HUDEP-2 (cell line): ENCODE results near the gene DNM3.

Source experiments
- DNase-seq, 76 experiments: peaks; one replicate each; lab custom pipeline; 2025; ENCODE audit not compliant: unreplicated experiment in 76 of 76; lab: John Stamatoyannopoulos, UW

The DNM3 gene

DNA sequence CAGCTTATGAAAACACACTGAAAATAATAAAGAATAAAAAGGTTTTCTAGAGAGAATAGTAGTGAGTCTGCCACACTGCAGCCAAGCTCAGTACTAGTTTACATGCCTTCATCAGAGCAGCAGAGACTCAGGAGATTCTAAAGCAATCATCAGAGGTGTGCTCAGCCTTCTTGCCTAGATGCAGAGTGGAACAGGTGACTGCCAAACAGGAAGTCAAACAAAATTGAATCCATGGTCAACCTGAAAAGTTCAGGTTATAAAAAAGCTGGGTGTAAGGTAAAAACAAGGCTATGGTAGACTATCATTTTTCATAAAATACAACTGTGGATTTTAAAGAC lies 413.9 kb downstream of the DNM3 start:
- no peak for DNase-seq

DNA sequence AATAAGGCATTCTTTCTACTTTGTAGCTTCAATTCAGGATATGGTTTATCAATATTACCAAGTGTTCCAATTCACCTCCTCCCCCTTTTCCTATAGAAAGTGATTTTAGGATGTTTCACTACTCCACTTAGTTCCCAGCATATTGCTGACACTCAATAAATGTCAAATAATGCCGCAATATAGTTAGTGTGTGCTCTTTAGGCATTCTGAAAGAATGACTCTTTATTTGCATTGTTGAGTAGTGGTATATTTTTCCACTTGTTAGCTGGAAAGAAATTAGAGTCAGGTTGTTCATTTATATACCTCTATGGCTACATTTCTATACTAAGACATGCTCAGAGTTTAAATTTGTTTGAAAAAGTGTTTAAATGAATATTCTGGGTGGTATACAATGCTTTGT lies 424.6 kb downstream of the DNM3 start:
- DNase-seq = no peak

DNA sequence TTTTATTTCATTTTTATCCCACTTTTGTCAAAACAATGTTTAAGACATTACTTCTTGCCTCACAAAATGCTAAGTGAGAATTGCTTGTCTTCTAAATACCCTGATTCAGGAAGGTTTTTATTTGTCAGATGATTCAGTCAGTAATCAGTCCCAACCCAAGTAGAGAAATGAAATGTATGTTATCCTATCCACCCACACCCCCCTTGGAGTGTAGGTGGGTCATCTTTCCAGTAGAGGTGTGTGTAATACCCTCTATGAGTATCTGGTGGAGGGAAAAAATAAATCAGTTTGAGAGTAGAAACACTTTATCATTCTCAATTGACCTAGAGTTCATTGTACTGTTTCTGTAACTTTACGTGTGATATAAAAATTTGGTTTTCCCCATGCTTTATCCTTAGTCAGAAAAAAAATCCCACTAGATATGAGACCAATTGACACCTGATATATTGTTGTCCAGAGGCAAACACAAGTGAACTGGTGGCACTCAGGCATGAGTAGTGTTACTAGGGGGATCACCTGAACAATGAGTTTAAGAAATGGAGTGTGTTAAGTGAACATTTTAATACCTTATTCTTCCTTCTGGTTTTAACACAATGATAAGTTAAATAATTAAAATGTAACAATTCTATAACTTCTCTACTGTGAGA lies 425.4 kb downstream of the DNM3 start:
- DNase-seq = no peak

DNA sequence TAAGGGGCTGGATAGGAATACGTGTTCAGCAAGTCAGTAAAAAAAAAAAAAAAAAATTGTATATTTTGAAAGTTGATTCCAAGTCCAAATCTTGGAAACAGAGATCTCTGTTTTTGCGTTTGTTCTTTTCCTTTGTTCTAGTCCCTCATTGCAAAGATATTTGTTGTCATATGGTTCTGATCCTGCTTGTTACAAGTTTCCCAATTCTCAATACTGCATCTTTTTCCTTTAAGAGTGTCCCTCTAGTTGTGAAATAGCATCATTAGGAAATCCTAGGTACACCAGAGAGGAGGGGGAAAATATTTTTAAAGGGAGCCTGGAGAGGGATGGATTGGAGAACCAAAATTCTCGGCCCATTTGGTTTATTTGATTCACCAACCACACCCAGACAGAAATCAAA lies 426.9 kb downstream of the DNM3 start:
- no peak for DNase-seq

DNA sequence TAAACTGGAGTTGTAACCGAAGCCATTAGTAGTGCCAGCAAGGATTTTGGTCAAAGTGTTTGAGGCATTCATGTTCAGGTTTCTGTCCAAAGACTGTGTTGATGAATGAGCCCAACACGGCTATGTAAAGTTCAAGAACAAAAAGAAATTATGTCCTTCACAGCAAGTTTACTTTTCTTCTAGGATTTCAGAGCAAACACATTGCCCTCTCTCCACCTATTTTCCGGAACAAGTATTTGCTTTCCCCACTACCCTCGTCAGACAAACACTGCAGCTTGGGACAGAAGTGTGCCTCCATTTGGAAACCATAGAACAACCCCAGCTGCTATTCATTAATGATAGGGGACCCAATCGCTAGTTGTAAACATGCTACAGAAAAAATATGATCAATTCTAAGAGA lies 427.8 kb downstream of the DNM3 start:
- no peak for DNase-seq

DNA sequence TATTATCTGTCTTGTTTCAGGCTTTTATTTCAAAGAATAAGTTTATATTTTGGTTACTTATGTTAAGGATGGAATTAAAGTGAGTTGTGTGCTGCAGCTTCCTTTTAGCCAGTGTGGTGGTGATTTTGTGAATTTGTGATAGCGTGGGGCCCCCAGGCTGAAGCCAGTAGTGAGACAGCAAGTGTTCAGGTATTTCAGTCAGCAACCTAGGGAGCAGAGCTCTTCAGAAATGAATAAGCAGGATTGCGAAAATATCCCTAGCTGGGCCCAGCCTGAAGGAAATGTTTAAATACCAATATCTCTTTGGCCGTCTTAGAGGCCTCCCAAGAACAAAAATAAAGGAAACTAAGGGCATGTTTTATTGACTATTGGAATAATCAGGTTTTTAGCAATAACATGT lies 428.3 kb downstream of the DNM3 start:
- DNase-seq = no peak

DNA sequence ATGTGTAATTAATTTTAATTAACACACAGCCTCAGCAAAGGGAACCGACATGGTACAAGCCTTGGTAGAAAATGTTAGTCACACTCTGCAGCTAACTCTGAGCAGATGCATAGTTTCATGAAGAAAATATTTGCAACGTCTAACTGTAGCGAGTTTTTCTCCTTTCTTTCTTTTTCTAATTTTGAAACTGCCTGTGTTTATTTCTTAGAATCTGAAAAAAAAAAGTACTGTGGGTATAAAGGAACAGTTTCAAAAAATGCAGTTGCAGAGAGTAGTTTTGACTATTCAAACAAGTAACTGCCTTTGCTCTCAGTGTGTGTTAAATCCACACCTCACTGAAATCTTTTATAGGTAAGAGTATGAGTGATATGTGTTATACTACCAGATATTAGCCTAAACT lies 429.3 kb downstream of the DNM3 start:
- DNase-seq = no peak

DNA sequence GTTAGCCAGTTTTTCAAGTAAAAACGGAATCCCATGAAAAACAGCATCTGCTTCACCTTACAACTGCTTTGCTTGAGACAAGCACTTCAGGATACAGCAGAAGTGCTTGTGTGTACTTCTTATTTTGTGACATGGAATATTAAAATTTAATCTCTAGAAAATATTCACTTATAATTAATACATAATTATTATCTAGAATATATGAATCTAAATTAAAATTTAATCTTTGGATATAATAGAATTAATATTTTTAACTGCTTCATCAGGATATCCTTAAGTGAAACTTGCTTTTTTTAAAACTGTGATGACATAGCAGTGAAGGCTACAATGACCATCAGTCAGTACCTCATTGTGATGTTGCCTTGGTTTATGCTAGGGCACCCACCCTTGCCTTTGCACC lies 430.8 kb downstream of the DNM3 start:
- DNase-seq = no peak

DNA sequence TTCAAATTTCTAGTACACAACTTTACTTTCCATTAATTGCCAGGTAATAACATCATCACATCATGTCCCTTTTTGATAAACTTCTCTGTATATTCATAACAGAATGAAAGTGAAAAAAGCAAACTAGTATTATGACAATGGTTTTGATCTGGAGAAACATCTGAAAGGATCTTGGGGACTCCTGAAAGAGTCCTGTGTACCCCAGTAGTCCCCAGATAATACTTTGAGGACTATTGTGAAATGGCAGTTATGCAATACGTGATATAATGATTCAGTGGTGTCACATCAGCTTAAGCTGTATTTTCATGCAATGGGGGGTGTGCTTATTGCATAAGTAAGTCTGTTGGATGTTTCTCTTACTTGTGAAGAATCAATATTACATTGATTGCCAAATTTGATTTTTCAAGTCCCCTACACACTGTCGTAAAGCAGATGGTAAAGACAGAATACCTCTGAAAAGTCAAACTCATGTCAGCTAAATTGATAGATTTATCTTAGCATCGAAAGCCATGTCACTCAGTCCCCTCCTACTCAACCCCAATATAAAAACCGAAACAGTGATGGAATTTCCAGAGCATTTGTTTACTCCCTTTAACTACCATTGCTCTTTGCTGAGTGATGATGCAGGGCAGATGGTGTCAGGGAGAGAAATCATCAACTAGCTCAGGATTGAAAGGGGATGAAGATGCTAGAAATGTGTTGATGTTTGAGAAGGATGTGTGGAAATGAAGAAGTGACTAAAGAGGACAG lies 432.5 kb downstream of the DNM3 start:
- no peak for DNase-seq

DNA sequence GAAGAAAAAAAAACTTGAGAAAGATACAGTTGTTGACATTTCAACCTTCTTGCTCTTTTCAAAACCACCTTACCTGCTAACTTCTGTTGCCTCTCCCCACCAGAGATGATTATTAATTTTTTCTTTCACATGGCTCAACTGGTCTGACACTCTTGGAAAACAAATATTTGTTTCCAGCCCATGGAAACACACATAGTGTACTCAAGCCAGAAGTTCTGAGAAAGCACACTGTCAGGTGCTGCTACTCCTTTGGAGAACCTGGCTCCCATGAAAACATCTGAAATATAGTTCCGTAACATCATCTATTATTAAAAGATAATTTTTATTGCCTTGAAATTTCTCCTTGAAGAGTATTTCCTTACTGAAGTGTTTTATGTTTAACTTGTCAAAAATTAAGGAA lies 434.2 kb downstream of the DNM3 start:
- DNase-seq = no peak

DNA sequence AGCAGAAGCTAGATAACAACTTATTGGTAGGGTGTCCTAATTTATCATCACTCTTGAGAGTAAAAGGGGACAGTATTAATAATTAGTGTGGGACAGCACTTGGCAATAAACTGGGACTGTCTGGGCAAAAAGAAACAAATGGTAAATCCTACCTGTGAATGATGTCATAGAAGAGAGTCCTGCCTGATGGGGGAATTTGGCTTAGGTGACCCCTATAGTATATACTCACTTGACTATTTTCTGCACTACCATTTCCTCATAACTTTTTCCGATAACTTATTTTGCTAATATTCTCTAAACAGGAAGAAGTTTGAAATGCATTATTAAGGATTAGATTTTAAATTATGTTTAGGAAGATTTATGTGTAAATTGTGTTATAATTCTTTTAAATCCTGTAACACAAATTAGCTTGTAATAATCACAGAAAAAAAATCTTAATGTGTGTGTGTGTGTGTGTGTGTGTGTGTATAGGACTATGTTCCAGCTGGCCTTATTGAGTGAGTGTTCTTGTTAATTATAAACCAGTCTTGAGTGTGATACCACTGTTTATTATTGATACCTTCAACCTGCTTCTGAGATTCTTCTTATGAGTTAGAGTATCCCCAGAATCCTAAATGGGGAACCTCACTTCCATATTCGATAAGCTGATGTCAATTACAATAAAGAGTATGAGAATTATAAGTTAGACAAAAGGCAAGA lies 435.0 kb downstream of the DNM3 start:
- no peak for DNase-seq

DNA sequence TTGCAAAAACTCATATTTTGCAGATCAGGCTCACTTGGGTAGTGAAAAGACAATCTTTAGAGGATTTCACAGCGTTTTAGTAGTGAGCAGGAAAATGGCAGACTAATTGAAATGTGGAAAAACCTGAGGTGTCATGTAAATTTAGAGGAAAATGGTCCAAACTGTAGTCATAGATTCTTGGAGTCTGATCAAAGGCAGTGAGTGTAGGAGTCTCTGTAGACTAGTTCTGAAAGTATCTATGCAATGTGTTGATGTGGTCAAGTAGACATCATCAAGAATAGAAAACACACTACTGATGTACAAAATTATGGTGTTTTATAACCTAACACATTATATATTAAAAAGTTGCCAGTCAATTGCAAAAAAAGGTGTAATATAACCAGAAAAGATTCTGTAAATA lies 436.0 kb downstream of the DNM3 start:
- DNase-seq = no peak

DNA sequence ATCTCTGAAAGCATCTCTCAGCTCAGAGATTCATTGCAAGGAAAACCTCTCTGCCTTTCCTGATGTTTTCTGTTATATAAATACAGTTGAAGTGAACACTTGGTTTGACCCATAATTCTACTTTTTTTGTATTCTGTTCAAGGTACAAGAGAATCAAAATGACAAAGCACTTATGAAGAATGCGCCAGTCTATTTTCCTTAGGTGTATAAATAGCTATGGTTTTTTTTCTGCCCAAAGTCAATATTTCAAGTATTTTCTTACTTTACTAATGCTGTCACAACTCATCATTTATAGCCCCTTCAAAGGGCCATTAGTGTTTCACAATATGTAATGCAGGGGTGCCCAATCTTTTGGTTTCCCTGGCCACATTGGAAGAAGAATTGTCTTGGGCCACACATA lies 436.7 kb downstream of the DNM3 start:
- DNase-seq = no peak

DNA sequence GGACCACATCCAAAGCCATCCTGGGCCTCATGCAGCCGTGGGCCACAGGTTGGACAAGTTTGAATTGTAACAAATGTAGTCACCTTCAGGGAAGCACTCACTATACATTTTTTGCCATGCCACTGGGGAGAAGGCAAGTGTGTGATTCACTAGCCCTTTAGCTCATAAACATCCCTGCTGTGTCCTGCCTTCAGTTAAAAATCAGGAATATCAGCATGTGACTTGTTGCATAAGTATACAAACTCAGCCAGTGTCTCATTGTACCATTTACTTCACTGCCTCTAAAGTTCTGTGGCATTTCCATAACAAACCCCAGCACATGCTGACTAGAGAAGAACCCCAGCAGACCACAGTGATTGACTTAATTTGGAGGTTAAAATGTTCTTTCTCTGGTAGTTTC lies 437.2 kb downstream of the DNM3 start:
- no peak for DNase-seq

DNA sequence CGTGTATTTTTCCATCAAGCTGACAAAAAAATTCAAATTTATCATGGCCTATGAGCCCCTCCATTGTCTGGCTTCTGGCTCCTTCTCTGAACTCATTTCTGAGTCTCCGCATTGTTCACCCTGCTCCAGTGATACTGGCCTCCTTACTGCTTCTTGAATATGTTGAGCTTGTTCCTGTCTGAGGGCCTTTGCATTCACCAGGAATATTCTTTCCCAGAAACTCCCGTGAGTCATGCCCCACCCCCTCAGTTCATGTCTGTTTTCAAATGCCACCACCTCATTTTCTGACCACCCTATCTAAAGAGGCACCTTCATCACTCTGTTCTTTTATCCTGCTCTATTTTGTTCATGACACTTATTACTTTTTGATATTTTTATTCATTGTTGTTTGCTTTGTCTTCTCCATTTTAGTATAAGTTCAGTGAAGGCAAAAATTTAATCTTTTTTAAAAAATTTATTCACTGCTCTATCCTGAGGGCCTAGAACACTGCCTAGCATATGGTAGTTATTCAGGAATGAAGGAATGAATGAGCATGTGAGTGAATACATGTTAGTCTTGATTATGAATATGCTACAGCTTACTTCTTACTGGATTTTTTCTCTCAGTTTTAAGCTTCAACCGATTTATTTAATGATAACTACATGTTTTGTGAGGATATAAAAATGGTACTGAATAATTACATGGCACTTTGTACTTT lies 438.8 kb downstream of the DNM3 start:
- DNase-seq = no peak

DNA sequence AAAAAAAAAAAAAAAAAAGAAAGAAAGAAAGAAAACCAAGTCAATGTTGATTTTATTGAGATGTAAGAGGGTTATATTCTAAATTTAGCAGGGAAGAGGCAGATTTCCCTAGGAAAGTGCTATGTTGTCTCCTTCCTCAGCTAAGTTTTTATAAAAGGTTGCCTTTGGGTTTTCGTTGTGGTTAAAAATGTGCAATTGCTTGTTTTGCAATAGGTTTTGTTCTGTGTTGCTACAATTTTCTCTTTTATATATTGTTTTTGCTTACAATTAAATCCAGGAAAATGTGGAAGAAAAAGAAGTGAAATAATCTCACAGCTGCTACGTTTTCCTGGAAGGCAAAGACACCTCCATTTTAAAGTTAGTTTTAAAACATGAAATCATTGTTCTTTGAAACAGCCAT lies 442.5 kb downstream of the DNM3 start:
- no peak for DNase-seq

DNA sequence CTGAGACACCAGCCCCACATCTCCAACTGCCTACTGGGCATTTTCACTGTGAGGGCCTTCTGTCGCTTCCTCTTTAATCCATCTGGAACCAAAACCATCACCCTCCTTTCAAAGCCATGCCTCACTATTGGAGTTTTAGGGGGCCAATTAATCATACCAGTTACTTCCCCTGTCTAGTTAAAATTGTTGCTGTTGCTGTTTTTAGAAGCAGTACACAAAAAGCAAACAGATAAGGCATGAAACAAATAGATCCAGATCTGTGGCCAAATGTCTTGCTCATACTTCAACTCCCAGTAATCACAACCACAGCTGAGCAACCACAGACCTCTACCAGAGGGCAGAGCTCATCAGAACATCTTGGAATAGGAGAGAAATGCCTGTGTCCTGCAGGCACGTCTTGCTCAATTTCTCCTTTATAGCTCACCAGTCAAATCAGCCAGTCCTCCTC lies 445.4 kb downstream of the DNM3 start:
- DNase-seq = no peak

DNA sequence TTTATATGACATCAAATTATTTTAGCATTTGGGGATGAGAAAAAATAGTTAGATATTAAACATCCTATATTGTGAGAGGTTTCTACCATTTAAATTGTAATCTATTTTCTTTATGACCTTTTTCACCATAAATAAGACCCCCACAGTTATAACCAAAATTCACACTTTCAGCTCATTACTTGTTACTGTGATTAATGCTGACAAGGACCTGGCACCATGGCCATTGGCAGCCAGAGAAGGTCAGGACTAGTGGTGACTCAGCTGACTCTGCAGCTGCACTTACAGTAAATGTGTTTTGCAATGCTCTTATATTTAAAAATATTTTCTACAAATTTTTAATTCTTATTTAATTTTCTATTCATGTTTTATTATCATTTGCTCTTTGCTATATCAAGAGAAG lies 445.9 kb downstream of the DNM3 start:
- no peak for DNase-seq

DNA sequence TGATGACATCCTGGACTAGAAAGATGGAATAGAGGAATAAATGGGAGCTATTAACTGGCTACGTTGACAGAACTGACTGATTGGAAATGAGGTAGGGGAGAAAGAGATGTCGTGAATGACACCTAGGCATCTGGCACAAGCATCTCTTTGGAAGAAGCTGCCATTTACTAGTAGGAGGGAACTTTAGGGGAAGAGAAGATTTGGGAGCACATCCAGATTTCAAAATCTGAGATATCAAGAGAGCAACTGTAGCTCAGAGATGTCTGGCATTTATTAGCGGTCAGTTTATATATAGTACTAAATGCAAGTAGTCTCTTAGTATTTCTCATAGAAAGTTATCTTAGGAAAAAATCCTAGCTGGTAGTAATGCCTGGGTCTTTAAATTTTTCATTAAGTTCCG lies 447.3 kb downstream of the DNM3 start:
- no peak for DNase-seq

DNA sequence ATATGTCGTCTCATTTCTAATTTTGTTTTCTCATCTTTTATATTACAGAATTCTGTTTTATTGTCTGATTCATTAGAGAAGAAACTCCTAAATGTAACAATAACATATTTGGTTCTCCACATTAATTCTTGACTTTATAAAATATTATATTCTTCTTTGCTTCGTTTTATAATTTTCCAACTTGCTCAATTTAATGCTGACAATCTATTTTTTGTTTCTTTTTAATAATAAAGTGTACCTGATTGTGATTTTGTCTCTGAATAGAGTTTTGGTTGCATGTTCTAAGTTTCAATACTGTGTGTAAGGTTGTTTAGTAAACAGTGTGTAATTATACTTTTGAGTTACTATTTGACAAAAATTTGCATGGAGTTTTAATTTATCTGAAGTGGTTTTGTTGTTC lies 448.1 kb downstream of the DNM3 start:
- DNase-seq = no peak

DNA sequence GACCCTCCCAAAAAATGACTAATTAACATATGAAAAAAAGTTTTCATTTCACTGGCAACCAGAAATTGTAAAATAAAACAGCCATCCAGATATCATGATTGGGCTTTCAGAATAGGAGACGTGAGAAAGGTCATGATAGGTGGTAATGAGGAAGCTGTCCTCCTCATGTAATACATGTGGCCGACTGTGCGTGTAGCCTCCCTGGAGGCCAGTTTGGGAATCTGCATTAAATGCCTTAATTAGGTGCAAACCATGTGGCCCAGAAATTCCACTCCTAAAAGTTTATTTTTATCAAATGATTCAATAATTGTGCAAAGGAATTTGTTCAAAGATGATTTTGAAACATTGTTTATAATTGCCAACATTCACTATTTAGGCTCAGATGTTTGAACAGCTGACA lies 451.5 kb downstream of the DNM3 start:
- no peak for DNase-seq

DNA sequence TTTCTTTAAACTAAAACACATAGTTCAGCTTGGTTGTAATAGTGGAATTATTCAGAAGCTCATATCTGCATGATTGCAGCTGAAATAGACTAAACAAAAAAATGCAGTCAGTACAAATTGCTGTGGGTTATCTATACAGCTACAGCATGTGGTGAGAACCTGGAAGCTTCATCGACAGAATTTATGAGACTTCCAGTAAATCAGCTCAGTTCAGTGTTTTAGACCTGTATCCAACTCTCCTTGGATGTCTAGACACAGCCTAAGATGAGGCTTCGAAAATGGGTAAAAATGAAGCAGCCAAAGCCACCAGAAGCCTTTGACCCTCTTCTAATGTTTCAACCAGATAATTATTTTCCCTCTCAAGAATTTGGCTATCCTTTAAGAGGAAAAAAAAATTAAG lies 452.1 kb downstream of the DNM3 start:
- DNase-seq = no peak
